GM10266 (cell line): ENCODE results near the gene PARD3B.

Experiments
- DNase-seq: peaks from one replicate; pipeline ENCODE4 v3.0.0; 2012; ENCODE audit errors: extremely low spot score
- CTCF ChIP-seq: IDR thresholded peaks from 2 replicates; pipeline ENCODE4 v1.5.1; 2012; ENCODE audit warnings: mild to moderate bottlenecking, low read depth; ENCODE audit not compliant: control insufficient read depth, insufficient read depth; ENCODE audit errors: missing control alignments

PARD3B gene

DNA sequence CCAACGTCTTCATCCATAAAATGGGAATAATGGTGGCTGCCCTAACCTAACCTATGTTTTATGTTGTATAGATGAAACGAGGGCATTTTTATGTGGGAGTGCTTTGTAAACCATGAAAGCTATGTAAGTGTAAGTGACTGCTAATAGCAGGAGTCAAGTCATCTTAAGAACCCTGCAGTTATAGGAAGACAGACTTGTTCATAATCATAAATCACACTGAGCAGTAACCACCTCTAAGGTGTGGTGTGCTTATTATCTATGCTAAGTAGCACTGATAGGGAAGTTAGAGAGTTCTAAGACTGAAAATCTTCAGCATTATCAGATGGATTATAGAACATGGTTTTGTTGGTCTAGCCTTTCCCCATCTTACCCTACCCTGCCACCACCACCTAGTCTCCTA, 1112.8 kb downstream of the PARD3B start:
- no peak for DNase-seq

GRCh38 chr2:205658572-205658971, 1113.3 kb downstream of the PARD3B start:
- no peak for TF ChIP-seq CTCF
- DNase-seq = no peak

More for the DNA sequence above, 1112.8 kb downstream of the PARD3B start:
- TF ChIP-seq CTCF = no peak

GRCh38 chr2:205659922-205660321, 1114.6 kb downstream of the PARD3B start:
- TF ChIP-seq CTCF = no peak

DNA sequence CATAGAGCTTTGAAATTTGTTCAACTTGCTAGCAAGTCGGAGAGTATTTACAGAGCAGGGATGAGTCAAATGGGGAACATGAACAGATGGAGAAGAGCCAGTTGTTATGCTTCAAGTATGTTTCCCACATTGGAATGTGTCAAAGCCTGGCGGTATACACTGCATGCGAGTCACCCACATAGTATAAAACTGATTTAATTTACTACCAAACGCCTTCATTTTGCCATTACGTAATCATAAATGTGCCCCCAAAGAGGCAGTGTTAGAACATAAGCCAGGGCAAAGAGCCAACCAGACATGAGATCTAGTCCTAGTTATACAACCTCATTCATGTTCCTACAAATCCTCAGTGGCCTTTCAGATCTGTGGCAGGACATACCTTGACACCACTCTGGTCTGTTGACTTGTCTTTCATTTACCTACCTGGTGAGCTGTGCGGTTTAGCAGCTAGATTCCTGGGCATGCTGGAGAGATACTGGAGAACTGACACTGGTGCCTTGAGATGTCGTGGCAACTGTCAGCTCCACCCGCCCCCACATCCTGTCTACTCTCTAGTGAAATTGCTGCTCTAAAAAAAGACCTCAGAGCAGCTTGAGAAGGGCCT, 1115.3 kb downstream of the PARD3B start:
- no peak for TF ChIP-seq CTCF
- no peak for DNase-seq

More at GRCh38 chr2:205659922-205660321, 1114.6 kb downstream of the PARD3B start:
- no peak for DNase-seq

DNA sequence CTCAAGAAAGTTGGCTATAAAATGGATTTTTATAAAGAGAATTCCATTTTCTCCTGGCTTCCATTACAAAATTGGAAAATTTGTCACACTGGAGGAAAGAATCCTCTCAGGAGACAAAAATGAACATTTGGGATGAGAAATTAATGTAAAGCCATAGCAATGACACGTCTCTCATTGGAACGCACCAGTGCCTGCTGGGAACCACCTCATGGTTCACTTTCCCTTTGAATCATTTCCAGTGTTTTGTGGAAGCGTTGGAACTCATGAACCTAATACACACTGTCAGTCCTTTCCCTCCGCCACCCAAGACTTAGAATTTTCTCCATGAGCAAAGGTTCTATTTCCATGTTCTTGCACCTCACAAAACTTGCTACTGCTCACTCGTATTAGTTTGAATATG, 1116.0 kb downstream of the PARD3B start:
- TF ChIP-seq CTCF = no peak
- DNase-seq = no peak

DNA sequence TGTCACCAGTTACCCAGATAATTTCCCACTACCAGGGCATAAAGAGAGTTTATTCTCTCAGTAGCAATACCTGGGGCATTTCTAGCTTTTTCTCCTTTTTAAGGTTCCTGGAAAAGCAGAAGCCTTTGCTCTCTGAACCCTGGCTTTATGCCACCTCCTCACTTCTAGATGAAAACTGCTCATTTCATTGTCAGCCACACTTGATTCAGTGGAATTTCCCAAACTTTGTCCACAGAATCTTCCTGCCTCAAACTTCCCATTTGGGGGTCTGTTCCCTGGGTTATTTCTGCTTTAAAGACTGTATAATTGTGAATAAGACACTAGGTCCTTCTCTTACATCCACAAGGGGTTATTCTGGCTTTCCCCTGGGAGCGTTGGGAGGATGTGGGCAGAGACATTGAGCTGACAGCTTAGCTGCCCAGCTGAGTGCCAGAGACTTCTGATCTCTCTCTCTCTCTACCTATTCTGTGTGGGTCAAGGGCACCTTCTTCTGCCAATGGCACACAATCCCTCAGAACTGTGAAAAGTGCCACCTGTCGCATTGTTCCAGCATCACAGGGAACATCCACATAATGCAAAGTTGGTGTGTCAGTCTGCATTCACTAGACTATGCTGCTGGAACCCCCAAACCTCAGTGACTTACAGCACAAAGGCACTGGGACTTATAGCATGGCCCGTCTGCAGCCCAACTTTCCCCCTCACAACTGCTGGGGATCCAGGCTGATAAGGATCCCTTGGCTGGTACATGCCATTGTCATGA, 1117.1 kb downstream of the PARD3B start:
- DNase-seq = no peak
- TF ChIP-seq CTCF = no peak

DNA sequence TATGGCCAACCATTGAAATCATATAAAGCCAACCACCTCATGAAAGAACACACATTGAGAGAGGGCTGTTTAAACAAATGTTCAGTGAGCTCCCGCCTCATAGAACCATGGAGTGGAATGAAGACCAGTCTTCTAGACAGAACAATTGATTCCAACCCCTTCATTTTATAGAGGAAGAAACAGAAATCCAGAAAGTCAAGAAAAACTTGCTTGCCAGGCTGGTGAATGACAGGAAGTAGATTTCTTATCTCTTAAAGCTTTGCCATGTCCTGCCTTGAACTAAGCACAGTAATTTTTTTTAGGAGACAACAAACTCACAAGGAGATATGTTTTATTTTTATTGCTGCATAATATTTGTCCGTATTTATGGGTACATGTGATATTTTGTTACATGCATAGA, 1120.5 kb downstream of the PARD3B start:
- no peak for TF ChIP-seq CTCF
- DNase-seq = no peak
